NOMO-1 treated with dmso at 0.1 percent for 144 hours (cell line): Measurements from ENCODE around the gene ROBO1.

Experiments used
- DNase-seq: peaks from one replicate; lab custom pipeline; 2025; ENCODE audit not compliant: unreplicated experiment; lab: John Stamatoyannopoulos, UW

The ROBO1 gene

DNA sequence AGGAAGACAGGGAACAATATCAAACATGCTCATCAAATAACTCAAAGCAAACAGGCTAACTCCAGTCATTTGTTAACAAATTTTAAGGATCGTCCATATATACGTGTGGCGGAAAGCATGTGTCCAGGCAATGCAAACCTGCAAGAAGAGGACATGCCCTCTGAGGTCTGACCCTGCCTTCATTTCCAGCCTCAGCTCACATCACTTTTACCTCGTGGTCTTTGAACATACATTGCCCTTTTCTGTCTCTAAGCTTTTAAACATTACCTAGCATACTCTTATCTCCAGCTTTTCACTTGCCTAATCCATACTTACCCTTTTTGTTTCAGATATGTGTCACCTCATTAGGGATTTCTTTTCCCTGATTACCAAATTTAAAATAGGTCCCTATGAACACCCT, 944.4 kb downstream of the ROBO1 start:
- DNase-seq: no peak

DNA sequence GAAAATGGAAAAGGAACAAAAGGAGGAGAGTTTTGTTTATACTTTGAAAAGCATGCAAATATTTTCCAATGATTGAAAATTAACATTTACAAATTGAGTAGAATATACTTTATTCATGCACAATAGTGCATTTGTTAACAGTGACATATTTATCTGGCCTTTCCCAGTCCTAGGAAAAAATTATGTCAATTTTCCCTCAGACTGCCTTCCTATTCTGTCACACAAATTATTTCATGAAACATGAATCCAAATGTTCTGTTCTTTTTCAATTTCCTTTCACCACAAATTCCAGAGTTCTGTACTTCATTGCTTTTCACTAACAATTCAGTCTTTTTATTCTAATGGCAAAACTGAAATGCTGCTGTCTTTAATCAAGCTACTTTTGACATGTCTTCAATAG, 945.1 kb downstream of the ROBO1 start:
- no peak for DNase-seq

DNA sequence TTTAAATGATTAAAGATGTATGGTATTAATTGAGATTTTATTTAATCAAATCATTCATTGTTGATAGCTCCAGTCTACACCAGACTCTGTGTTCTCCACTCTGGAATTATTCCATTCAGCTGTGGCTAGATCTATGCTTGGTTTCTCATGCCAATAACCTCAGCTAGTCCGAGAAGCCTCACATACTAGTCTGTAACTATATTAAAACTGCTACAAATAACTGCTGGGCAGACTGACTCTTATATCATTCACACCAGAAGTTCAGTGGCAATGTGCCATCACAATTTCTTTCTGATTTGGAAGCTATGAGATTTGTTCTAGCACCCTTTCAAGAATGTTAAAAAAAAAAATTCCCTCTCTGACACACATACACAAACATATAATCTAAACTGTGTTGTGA, 947.3 kb downstream of the ROBO1 start:
- DNase-seq: no peak

DNA sequence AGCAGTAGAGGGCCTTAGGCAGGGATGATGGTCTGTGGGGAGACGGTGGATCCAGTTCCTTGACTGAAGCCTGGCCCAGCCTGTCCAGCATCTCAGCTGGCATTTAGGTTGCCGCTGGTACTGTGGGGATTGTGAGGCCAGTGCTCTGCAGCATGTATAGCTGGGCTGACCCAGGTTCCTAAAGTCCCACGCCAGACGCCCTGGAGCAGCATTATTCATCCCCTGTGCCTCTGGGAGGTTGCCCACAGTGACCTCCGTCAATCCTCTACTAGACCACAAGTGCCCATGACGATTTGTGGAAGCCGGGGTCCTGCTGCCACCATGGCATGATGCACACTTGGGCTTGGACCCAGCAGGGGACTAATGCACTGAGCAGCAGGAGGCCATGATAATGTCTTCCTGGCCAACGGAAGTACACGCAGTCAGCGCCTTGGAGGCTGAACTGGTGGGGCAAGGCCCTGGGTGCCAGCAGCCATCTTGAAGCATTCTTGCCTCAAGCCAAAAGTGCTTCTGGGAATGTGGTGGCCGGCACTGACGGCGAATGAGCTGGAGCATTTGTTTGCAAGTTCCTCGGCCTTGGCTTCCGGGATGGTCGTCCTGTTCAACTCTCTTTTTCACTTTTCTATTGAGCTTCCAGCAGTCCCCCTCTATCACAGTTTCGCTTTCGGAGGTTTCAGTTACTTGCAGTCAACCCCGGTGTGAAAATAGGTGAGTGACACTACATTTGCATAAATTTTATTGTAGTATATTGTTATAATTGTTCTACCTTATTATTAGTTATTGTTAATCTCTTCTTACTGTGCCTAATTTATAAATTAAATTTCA, 949.4 kb downstream of the ROBO1 start:
- DNase-seq: no peak

DNA sequence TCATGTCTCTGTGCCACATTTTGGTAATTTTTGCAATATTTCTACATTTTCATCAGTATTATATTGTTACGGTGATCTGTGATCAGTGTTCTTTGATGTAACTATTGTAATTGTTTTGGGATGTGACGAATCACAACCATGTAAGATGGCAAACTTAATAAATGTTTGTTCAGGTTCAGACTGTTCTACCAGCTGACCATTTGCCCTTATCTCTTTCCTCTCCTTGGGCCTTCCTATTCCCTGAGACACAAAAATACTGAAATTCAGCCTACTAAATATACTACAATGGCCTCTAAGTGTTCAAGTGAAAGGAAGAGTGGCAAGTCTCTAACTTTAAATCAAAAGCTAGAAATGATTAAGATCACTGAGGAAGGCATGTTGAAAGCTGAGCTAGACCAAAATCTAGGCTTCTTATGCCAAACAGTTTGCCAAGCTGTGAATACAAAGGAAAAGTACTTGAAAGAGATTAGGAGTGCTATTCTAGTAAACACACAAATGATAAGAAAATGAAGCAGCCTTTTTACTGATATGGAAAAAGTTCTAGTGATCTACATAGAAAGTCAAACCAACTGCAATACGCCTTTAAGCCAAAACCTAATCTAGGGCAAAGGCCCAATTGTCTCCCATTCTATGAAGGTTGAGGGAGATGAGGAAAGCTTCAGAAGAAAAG, 952.8 kb downstream of the ROBO1 start:
- no peak for DNase-seq

DNA sequence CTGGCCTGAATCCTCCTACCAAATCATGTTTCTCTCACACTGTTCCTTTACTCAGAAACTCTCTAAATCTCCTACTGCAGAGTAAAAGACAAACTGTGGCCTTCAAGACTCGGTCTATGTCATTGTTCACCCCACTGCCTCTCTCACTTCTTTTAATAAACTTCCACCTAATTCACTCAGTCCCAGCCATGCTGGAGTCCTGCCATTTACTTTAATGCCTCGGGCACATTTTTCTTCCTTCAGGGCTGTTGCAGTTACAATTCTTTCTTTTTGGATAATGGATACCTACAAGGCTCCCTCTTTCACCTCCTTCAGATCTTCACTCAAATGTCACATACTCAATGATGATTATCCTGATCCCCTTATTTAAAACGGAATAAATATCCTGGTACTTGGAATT, 955.6 kb downstream of the ROBO1 start:
- no peak for DNase-seq

DNA sequence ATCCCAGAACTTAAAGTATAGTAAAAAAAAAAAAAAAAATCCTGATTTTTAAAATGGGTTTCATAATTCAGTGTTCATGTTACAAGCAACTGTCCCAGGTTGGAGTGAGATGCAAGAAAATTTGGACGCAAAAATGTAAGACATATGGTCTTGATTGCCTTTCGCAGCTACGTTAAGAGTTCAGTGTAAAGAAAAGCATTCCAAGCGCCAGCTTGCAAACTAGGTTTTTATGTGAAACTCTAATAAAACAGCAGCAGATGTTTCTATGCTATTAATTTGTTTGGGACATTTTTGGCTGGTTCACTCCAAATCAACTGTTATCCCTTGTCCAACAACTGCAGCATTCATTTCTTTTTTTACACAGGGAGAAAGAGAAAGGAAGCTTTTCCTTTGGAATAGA, 957.8 kb downstream of the ROBO1 start:
- DNase-seq: no peak

DNA sequence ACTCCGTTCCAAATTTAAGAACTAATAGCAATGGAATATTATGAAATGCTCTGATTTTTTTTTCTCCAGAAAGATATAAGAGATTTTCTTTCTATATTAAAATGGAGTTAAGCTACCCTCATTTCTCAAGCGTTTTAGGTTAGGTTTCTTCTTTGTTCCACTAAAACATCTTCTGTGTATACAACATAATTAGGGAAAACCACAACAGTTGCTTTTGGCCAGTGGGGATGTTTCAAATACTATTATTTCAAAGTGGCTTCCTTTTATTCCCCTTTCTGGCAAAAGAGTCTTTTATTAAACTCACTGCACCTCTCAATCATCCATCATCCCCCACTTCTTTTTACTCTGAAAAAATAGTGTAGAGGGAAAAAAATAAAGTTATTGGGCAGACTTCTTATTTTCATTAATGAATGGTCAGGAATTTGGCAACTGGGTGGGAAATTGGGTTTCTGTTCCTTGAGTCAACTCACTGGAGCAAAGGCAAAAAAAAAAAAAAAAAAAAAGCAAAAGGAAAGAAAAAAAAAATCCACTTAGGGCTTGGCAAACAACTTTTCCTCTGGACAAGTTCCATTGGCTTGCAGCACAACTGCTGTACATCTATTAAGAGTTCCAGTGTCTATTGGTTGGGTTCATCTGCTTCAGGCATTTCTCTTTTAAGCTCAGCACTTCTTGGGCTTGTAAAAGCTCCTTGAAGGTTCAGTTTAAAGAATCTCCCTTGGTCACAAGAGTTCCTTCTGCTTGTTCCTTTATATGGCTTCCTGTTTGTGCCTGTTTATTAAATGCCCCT, 963.4 kb downstream of the ROBO1 start:
- DNase-seq: no peak

DNA sequence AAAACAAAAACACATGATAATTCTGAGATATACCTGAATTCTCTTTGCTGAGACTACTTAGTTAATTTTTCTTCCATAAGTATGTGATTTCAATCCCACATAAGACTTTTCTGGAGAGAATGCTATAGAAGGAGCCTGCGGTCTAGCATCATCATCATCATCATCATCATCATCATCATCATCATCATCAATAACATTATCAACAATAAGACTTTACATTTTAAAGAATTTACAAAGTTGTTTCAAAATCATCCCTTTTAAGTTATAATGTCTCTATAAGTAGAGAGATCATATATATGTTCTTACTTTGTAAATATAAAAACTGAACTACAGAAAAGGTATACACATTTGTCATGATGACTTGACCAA, 965.3 kb downstream of the ROBO1 start:
- DNase-seq: no peak

- DNase-seq: no peak
Measured at GRCh38 chr3:78801926-78802561, 965.8 kb downstream of the ROBO1 start.

DNA sequence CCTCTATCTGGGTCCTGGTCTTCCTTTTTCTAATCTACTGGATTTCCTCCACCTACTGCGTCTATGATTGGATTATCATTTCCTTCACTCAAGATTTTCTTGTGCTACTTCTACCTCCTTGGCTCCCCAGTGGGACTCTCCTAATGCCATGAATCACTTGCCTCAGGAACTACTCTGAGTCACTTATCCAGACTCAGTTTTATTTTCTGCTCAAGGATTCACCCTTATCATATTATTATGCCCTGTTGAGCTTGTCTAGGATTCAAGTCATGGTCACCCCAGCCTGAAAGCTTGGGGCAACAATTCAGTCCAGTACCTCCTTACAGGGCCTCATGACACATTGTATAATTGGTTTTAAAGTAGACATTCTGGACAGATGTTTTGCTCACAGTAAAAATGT, 968.1 kb downstream of the ROBO1 start:
- DNase-seq: no peak

GRCh38 chr3:78798266-78798832, 969.4 kb downstream of the ROBO1 start:
- DNase-seq: no peak

- no peak for DNase-seq
Measured at GRCh38 chr3:78794431-78794830, 973.4 kb downstream of the ROBO1 start.

GRCh38 chr3:78792733-78793132, 975.1 kb downstream of the ROBO1 start:
- no peak for DNase-seq

DNA sequence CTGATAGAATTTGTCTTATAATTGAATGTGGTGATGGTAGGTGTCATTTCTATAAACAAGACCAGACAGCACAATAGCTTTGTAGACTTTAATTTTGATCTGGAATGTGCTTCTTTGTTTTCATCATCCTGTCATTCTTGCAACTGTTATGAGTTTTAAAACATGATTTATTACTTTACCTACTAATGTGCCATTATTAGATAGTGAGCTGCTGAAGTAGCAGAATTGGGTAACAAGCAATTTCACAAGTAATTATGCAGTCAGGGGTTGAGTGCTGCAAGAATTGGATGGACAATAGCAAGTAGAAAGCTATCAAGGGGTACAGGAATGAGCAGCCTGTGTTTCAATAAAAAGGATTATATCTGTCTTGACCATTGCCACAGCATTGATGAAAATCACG, 975.6 kb downstream of the ROBO1 start:
- no peak for DNase-seq

GRCh38 chr3:78791753-78792152, 976.0 kb downstream of the ROBO1 start:
- DNase-seq: no peak

DNA sequence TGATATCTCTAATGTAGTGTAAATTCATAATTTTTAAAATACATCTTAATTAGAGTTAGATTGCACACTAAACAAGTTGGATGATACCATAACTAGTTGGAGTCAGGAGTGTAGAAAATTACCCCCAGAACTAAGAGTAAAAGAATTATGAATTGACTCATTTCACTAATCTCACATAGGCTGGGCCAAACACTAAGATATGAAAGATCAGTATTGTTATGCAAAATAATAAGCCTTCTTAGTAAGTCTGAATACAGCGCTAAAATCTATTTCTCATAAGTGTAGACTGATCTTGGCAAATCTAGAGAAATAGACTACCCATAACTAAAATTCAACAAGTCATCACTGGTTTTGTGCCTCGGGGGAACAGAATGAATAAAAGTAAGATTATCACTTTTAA, 979.0 kb downstream of the ROBO1 start:
- no peak for DNase-seq

DNA sequence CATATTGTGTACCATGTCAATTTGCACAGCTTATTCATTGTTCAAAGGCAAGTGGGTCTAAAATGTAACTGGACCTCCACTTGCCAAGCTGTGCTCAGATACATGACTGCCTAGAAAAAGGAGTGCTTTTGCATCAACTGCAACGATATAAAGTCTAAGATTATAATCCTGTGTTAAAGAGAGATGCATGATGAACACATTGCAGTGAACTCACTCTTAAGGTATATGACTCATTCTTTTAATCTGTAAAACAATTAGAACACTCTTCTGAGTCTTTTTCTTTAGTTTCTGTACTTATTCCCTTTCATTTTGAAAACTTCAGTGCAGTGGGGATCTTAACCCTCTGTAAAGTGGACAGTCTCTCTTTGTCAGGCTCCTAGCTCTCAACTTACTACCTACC, 982.8 kb downstream of the ROBO1 start:
- no peak for DNase-seq

DNA sequence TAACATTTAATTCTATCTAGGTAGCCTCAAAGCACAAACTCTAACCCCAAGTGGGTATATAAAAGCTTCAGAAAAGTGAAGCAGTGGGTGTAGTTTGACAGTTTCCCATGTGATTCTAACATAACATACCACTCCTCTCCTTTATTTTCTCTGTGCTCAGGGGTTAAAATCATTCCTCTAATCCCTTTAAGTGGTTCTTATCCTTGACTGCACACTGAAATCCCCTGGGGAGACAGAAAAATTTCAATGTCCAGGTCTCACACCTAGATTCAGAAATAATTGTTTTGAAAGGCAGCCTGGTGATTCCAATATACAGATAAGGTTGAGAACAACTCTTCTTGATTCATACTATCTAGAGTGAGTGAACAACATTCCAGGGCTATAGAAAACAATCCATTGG, 986.4 kb downstream of the ROBO1 start:
- no peak for DNase-seq

DNA sequence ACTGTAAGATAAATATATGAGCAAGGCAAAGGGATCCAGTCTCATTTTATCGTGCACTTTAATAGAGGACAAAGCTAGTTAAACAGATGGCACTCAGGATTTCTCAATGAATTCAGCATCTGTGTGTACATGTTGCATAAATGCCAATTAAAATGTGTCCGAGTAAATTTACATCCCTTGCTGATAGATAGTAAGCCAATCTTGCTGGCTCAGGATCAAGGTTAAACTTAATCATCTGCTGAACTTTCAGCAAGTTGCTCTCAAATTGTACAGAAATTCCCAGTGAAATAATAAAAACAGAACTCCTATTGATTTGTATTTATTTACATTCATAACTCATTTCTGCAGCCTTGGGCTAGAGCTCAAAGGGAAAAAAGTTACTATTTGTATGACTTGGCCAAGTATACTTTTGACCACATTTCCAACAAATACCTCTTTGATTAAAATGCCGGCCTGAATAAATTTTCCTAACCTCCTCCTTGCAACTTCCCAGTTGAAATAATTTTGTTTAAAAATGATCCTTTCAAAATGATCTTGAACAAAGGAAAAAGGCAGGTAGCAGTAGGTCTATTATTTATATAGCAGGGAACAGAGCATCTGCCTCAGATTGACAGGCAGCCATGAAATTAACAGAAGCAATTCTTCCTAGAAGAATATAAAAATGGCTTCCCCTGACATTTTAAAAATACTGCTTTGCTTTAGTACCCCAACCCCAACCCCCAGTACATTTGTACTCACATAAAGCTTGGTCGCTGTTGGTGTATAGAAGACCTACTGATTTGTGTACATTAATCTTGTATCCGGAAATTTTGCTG, 1001.9 kb downstream of the ROBO1 start:
- no peak for DNase-seq
